Activated CD8-positive, alpha-beta memory T cell treated with anti-CD3 and anti-CD28 coated beads for 36 hours (primary cell): ENCODE data around the gene FBXW4. TPM values are rescaled to one million over a fixed set of nuclear protein-coding genes. Genes with fewer than 3 reads are reported as not detected.

Source experiments
- CTCF ChIA-PET: fragments of 350-600 bp; sonication (Branson Sonifier 250); formaldehyde crosslinking; loops from one replicate; lab custom pipeline; 2021; ENCODE audit warnings: antibody characterized with exemption; lab: Charles Lee
- POLR2A ChIA-PET: fragments of 350-600 bp; sonication (Branson Sonifier 250); formaldehyde crosslinking; loops from one replicate; lab custom pipeline; 2021; ENCODE audit warnings: antibody characterized with exemption; lab: Charles Lee
- total RNA-seq, 2 experiments: library from RNA; stranded (reverse); gene quantifications; one replicate each; pipeline ENCODE4 v1.2.3, GENCODE V29; 2021

Gene FBXW4
- total RNA-seq, 2 experiments from 2014 or later, result 35.3 to 36.3 TPM

- CTCF ChIA-PET, result no interaction called here
- POLR2A ChIA-PET, result no interaction called here
Measured at GRCh38 chr10:101565370-101565900, 129.5 kb downstream of the FBXW4 start.

GRCh38 chr10:101564490-101564991 lies 130.4 kb downstream of the FBXW4 start:
- ChIA-PET CTCF (no interaction called here), POLR2A (no interaction called here)

GRCh38 chr10:101563497-101564040 lies 131.4 kb downstream of the FBXW4 start:
- ChIA-PET POLR2A (no interaction called here), CTCF (no interaction called here)

- ChIA-PET POLR2A (no interaction called here), CTCF (no interaction called here)
Measured at GRCh38 chr10:101563007-101563406, 132.0 kb downstream of the FBXW4 start.

GRCh38 chr10:101562231-101562630 lies 132.7 kb downstream of the FBXW4 start:
- CTCF ChIA-PET, result interaction anchor here (0.7 kb wide), 1 partner anchor 9 kb away, joined by 3 read pairs; no protein-coding TSS in a partner anchor
- POLR2A ChIA-PET, result no interaction called here

- CTCF ChIA-PET, result interaction anchor here (0.7 kb wide), 1 partner anchor 10 kb away, joined by 3 read pairs; no protein-coding TSS in a partner anchor
- POLR2A ChIA-PET, result no interaction called here
Measured at GRCh38 chr10:101561068-101561915, 133.7 kb downstream of the FBXW4 start.

Other genes starting within 250 kb of the FBXW4 start
- 10 to 100 TPM; 33.5 to 34.5 TPM for gene POLL, start 106.9 kb downstream of the FBXW4 start, total RNA-seq
- 10 to 100 TPM; 23.5 to 23.9 TPM for gene DPCD, start 106.8 kb downstream of the FBXW4 start, total RNA-seq
- gene FGF8, start 80.9 kb upstream of the FBXW4 start, total RNA-seq, result not detected
- gene NPM3, start 88.3 kb upstream of the FBXW4 start, total RNA-seq, result 100 to 1,000 TPM; 241 to 260 TPM
- gene OGA, start 123.3 kb upstream of the FBXW4 start, total RNA-seq, result 10 to 100 TPM; 81.5 to 83.7 TPM
- 1 to 10 TPM; 1.0 to 1.1 TPM for gene KCNIP2, start 148.6 kb upstream of the FBXW4 start, total RNA-seq